ENCODE measurements around the gene HDAC4. TPM values are rescaled to one million over a fixed set of nuclear protein-coding genes. Genes with fewer than 3 reads are reported as not detected.

The HDAC4 gene
- total RNA-seq, 1 experiment from 2014 or later: 47.6 TPM

DNA sequence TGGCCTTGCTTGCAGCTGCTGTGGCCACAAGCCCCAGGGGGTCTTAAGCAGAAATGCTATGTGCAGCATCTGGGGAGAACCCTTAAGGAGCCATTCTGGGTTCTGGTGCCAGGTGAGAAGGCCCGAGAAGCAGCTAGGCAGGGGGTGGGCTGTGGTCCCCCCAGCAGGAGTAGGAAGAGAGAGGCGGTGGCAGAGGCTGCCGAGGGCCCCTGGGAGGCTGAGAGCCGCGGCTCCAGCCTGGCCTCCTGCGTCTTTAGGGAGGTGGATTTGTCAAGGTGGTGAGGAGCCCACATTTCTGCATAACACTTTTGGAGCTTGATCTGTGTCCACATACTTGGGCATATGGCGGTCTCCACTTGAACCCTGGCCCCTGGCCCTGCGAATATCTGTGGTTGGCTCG, 356.5 kb downstream of the HDAC4 start:
- ATAC-seq (no peak), DNase-seq (ENCODE audit: low read depth, low spot score) (no peak)
- no peak overlapping the region for H2AFZ ChIP-seq (ENCODE audit: low read depth, low read length, poor library complexity, severe bottlenecking)
- CTCF ChIA-PET: no interaction called here
- H3K4me3 ChIP-seq (replicated peaks in 1 of 2; ENCODE audit: low read depth in 1 of 2, low read length in 2 of 2): no peak overlapping the region
- TF ChIP-seq SP1 (IDR thresholded peaks at IDR 0.05; ENCODE audit: low read depth) (no peak), EGR1 (IDR thresholded peaks at IDR 0.05; ENCODE audit: low read depth) (no peak), FOSL1 (IDR thresholded peaks at IDR 0.05; ENCODE audit: low read depth) (no peak), POLR2AphosphoS5 (IDR thresholded peaks at IDR 0.05; ENCODE audit: low read depth, low read length) (no peak)
- TF ChIP-seq, protein P1, sequence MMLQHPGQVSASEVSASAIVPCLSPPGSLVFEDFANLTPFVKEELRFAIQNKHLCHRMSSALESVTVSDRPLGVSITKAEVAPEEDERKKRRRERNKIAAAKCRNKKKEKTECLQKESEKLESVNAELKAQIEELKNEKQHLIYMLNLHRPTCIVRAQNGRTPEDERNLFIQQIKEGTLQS (IDR thresholded peaks at IDR 0.05): no peak
- H3K27ac ChIP-seq (ENCODE audit: low read depth, low read length): no peak overlapping the region
- RAD21 ChIA-PET (ENCODE audit: low non-redundant PET in 1 of 2, low total read pairs in 2 of 2, uncharacterized antibody in 2 of 2, unreplicated experiment in 2 of 2): no interaction called here
- no peaks in the 10 kb centered on the region for H3K79me2 ChIP-seq (ENCODE audit: insufficient read depth, low read length)
- intact Hi-C loops (cut with micrococcal nuclease): no loop called here
- no peaks in the 10 kb centered on the region for H3K27me3 ChIP-seq (ENCODE audit: insufficient read depth, low read length)
- no peaks in the 10 kb centered on the region for H3K36me3 ChIP-seq (ENCODE audit: control insufficient read depth in 1 of 2, insufficient read depth in 2 of 2, low read length in 2 of 2)
- BruUV-seq (replicated peaks): no TSS peak
- H3K4me1 ChIP-seq (ENCODE audit: control insufficient read depth in 1 of 2, insufficient read depth in 2 of 2, low read length in 2 of 2): no peaks in the 10 kb centered on the region
- H3K9ac ChIP-seq (ENCODE audit: low read length): no peak overlapping the region
- H3K4me2 ChIP-seq (ENCODE audit: low read length): no peak overlapping the region
- no peaks in the 10 kb centered on the region for H3K9me3 ChIP-seq (ENCODE audit: control insufficient read depth in 1 of 2, insufficient read depth in 1 of 2, low read depth in 1 of 2, low read length in 2 of 2)
- POLR2A ChIA-PET: no interaction called here
- H3K9me2 ChIP-seq (ENCODE audit: insufficient read depth): no peaks in the 10 kb centered on the region
- no peaks in the 10 kb centered on the region for H4K20me1 ChIP-seq (ENCODE audit: insufficient read depth)

DNA sequence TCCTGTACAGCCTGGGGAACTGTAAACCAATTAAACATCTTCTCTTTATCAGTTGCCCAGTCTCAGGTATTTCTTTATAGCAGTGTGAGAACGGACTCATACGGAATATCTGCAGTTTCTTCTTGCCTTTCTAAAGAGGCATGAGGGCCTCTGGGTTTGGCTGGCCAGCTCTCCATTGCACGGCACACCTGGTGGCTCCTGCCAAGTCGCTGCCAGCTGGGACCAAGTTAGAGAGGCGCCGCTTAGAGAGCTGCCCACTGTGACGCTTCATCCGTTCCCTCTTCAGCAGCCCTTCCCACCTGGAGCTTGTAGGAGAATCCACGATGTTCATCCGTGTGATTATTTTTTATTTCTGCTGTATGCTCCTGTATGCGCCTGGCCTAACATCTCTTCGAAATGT, 357.5 kb downstream of the HDAC4 start:
- Histone ChIP-seq H3K27me3 (ENCODE audit: insufficient read depth, low read length) (no peaks in the 10 kb centered on the region), H3K36me3 (ENCODE audit: control insufficient read depth in 1 of 2, insufficient read depth in 2 of 2, low read length in 2 of 2) (no peaks in the 10 kb centered on the region), H4K20me1 (ENCODE audit: insufficient read depth) (no peaks in the 10 kb centered on the region), H3K79me2 (ENCODE audit: insufficient read depth, low read length) (no peaks in the 10 kb centered on the region), H3K9me2 (ENCODE audit: insufficient read depth) (no peaks in the 10 kb centered on the region), H3K4me3 (replicated peaks in 1 of 2; ENCODE audit: low read depth in 1 of 2, low read length in 2 of 2) (no peak overlapping the region), H3K9ac (ENCODE audit: low read length) (no peak overlapping the region), H3K4me2 (ENCODE audit: low read length) (no peak overlapping the region), H2AFZ (ENCODE audit: low read depth, low read length, poor library complexity, severe bottlenecking) (no peak overlapping the region), H3K4me1 (ENCODE audit: control insufficient read depth in 1 of 2, insufficient read depth in 2 of 2, low read length in 2 of 2) (no peaks in the 10 kb centered on the region), H3K9me3 (ENCODE audit: control insufficient read depth in 1 of 2, insufficient read depth in 1 of 2, low read depth in 1 of 2, low read length in 2 of 2) (no peaks in the 10 kb centered on the region), H3K27ac (ENCODE audit: low read depth, low read length) (no peak overlapping the region)
- ChIA-PET RAD21 (ENCODE audit: low non-redundant PET in 1 of 2, low total read pairs in 2 of 2, uncharacterized antibody in 2 of 2, unreplicated experiment in 2 of 2) (no interaction called here), CTCF (no interaction called here), POLR2A (no interaction called here)
- intact Hi-C loops (cut with micrococcal nuclease): no loop called here
- ATAC-seq (no peak), DNase-seq (ENCODE audit: low read depth, low spot score) (no peak)
- no TSS peak for BruUV-seq (replicated peaks)
- TF ChIP-seq ELF1 (IDR thresholded peaks at IDR 0.05; ENCODE audit: borderline replicate concordance, low read depth): no peak
- TF ChIP-seq ZFX (IDR thresholded peaks at IDR 0.05): no peak
- no peak for TF ChIP-seq POLR2A (IDR thresholded peaks at IDR 0.05; ENCODE audit: borderline replicate concordance, extremely low read depth, insufficient read depth, insufficient read length)
- TF ChIP-seq EZH2phosphoT487 (IDR thresholded peaks at IDR 0.05; ENCODE audit: borderline replicate concordance): no peak
- TF ChIP-seq CEBPB (IDR thresholded peaks at IDR 0.05; ENCODE audit: low read depth): no peak
- TF ChIP-seq, protein P2, sequence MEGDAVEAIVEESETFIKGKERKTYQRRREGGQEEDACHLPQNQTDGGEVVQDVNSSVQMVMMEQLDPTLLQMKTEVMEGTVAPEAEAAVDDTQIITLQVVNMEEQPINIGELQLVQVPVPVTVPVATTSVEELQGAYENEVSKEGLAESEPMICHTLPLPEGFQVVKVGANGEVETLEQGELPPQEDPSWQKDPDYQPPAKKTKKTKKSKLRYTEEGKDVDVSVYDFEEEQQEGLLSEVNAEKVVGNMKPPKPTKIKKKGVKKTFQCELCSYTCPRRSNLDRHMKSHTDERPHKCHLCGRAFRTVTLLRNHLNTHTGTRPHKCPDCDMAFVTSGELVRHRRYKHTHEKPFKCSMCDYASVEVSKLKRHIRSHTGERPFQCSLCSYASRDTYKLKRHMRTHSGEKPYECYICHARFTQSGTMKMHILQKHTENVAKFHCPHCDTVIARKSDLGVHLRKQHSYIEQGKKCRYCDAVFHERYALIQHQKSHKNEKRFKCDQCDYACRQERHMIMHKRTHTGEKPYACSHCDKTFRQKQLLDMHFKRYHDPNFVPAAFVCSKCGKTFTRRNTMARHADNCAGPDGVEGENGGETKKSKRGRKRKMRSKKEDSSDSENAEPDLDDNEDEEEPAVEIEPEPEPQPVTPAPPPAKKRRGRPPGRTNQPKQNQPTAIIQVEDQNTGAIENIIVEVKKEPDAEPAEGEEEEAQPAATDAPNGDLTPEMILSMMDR (IDR thresholded peaks at IDR 0.05 in 2 of 3, conservative IDR thresholded peaks at IDR 0.05 in 1 of 3; ENCODE audit: borderline replicate concordance in 1 of 3, insufficient read depth in 1 of 3, low read depth in 2 of 3, low read length in 2 of 3): no peak
- TF ChIP-seq ZNF274 (IDR thresholded peaks at IDR 0.05; ENCODE audit: low read depth, low read length): no peak
- no peak for TF ChIP-seq FOSL1 (IDR thresholded peaks at IDR 0.05; ENCODE audit: low read depth)
- no peak for TF ChIP-seq JUND (IDR thresholded peaks at IDR 0.05)
- no peak for TF ChIP-seq POLR2AphosphoS5 (IDR thresholded peaks at IDR 0.05; ENCODE audit: low read depth, low read length)
- TF ChIP-seq CBX3 (IDR thresholded peaks at IDR 0.05; ENCODE audit: low read depth): no peak
- TF ChIP-seq, protein P3, sequence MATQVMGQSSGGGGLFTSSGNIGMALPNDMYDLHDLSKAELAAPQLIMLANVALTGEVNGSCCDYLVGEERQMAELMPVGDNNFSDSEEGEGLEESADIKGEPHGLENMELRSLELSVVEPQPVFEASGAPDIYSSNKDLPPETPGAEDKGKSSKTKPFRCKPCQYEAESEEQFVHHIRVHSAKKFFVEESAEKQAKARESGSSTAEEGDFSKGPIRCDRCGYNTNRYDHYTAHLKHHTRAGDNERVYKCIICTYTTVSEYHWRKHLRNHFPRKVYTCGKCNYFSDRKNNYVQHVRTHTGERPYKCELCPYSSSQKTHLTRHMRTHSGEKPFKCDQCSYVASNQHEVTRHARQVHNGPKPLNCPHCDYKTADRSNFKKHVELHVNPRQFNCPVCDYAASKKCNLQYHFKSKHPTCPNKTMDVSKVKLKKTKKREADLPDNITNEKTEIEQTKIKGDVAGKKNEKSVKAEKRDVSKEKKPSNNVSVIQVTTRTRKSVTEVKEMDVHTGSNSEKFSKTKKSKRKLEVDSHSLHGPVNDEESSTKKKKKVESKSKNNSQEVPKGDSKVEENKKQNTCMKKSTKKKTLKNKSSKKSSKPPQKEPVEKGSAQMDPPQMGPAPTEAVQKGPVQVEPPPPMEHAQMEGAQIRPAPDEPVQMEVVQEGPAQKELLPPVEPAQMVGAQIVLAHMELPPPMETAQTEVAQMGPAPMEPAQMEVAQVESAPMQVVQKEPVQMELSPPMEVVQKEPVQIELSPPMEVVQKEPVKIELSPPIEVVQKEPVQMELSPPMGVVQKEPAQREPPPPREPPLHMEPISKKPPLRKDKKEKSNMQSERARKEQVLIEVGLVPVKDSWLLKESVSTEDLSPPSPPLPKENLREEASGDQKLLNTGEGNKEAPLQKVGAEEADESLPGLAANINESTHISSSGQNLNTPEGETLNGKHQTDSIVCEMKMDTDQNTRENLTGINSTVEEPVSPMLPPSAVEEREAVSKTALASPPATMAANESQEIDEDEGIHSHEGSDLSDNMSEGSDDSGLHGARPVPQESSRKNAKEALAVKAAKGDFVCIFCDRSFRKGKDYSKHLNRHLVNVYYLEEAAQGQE (IDR thresholded peaks at IDR 0.05; ENCODE audit: low read depth): no peak
- no peak for TF ChIP-seq SP1 (IDR thresholded peaks at IDR 0.05; ENCODE audit: low read depth)
- no peak for TF ChIP-seq SIN3A (IDR thresholded peaks at IDR 0.05; ENCODE audit: low read depth)
